GM18867 (cell line): ENCODE measurements around the gene PEX26.
"Not testable (repeated sequence)": the region's sequence is repeated elsewhere in the genome, so short reads cannot be mapped to it uniquely, and the experiment has no call there.

Experiments
- ATAC-seq: cut with Tn5 transposase; IDR thresholded peaks from one replicate; pipeline ENCODE4 v1.9.1; 2021; ENCODE audit warnings: mild to moderate bottlenecking, moderate library complexity; ENCODE audit not compliant: unreplicated experiment

PEX26 gene

DNA sequence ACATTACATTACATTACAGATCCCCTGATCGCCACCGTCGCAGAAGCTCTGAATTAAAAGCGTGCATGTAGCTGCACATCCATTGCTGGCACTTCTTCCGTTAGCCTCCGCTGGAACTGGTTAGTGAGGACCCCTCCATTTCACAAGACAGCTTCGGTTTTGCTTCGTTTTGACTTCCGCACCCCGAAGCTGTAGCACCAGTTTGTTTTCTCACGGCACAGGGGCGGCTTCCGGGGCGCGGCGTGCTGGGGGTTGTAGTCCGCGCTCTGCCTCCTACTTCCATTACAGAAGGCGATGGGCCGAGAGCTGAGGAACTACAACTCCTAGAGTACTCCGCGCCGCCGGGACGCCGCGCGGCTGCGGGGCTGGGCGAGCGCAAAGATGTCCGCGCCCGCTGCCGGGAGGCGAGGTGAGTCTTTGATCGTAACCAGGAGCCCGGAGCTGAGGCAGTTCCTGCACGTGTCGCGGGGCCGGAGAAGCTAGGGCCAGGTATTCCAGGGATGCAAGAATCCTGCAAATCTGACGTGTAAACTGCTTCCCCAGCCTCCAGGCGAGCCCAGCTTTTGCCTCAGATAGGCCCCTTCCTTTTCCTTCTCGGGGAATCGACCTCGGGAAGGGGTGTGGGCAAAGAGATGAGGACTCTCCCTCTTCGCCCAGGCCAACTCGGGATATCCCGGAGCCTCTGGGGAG lies at the start of gene PEX26:
TSS of gene PEX26 (plus strand) at position 352 of the 690 bp plus-strand sequence. CDS start 387 bp downstream, outside the sequence.
- peak; percentile 92 for ATAC-seq

DNA sequence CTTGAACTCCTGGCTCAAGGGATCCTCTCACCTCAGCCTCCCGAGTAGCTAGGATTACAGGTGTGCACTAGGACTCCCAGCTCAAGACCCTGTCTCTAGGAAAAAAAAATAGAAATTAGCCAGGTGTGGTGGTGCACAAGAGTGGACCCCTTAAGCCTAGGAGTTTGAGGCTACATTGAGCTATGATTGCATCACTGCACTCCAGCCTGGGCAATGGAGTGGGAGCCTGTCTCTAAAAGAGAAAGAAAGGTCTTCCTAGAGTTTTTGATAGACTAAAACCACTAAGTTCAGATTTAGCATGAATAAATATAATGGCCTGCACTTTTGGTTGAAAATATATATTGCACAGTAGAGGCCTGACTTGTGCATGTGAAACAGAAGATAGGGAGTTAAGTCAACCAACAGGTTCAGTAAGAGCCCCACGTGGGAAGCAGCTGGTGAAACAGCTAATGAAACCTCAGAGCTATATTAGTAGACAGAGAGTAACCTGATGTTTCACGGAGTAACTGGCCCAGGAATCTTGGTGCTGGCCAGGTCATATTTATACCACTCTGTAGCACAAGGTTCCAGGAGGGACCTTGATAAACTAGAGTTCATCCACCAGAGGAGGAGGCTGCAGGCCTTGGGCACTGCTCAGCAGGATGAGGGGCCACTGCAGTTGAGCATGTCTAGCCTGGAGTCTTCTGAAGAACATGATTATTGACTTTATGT lies 48.8 kb upstream of the PEX26 start:
- ATAC-seq: no peak

DNA sequence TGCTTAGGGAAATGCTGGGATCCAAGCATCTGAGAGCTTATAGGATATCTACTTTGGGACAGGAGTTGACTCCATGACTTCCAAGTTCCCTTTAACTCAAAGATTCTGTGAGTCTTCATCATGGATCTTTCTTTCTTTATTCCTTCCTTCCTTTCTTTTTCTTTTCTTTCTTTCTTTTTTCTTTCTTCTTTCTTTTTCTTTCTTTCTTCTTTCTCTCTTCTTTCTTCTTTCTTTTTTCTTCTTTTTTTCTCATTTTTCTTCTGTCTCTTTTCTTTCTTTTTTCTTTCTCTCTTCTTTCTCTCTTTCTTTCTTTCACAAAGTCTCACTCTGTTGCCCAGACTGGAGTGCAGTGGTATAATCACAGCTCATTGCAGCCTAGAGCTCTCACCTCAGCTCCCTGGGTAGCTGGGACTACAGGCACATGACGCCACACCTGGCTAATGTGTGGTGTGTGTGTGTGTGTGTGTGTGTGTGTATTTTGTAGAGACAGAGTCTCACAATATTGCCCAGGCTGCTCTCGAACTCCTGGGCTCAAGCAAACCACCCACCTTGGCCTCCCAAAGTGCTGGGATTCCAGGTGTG lies 48.0 kb upstream of the PEX26 start:
- ATAC-seq: no peak

DNA sequence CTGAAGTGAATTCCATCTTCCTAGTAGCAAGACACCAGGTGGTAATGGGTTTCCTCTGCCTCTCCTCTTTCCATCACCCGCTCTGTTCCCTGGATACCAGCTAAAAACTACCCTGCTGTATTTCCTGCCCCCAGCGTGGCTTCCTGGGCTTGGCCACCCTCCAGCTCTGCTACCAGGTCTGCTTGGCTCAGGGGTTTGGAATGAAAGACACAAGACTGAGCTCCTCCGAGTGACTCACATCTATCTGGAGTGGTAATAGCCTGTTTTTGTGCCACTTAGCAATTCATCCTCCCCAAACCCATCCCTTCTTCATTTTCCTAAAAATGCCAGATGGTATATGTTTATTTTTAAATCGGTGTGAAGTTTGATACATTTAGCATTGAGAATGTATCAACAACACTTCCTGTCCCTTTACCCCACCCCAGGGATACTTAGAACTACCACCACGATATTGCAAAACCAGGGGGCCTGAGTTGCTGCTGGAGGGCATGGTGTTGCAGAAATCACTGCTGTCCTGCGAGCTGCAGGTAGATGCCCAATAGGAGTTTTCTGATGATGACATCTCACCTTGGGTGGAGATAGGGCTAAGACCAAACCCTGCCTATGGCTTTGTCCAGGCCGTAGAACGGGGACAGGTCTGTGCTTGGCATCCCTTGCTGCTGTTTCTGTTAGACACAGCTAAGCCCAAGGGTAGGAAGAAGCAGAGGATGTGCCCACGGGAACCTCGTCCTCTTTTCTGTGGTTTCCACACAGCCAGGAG lies 45.9 kb upstream of the PEX26 start:
- ATAC-seq: no peak

DNA sequence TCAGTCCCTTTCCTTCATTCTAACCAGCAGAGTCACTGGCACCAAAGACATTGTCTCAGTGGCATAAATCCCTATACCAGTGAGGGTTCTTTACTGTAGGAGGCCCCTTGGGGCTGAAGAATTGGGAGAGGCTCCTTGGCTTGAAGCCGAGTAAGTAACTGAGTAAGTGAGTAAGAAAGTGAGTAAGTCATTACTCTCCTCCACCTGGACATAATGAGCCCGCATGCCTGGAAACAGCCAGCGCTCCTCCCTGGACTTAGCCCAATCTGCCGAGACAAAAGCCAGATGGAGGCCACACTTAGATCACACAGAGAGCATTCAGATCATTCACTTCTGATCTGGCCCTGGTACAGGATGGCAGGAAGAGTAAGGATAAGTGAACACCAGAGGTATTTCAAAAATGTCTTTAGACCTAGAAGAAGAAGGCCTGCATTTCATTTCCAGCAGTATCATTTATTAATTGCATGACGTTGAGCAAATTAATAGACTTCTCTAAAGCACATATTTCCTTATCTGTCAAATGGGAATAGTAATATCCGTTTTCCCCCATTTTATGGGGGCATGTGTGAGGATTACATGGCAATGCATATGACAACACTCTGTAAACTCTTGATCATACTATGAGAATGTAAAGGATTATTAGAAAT lies 45.2 kb upstream of the PEX26 start:
- ATAC-seq: no peak

DNA sequence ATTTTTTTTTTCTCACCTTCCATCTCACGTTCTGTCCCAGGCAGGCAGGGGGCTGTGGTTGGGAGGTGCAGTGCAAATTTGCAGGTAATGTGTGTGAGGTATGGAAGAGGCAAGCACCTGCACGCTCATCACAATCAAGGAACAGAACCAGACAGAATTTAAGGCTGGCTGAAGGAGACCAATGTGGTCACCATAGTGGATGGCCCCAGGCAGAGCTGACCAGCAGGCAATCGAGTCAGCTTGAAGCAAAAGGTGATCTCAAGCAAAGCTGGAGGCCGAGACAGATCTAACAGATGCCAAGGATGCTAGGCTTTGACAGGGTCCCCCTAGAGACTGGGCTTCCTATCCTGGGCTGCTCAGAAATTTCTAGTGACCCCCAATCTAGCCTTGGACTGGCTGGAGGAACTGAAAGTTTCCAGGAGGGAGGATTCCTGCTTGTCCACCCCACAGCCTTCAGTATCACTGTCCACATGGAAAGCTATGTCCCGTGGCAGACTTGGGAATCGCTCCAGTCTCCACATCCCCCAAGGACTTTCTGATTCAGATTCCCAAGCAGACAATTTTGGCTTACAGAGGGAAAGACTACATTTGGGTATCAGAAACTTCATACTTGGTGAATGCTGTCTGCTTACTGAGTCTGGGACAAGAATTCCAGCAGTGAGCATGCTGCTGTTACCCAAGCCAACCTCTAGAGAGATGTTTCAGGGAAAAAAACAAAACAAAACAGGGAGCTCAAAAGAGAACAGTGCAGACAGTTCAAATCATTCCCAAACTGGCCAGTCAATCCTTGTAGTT lies 44.4 kb upstream of the PEX26 start:
- no peak for ATAC-seq

DNA sequence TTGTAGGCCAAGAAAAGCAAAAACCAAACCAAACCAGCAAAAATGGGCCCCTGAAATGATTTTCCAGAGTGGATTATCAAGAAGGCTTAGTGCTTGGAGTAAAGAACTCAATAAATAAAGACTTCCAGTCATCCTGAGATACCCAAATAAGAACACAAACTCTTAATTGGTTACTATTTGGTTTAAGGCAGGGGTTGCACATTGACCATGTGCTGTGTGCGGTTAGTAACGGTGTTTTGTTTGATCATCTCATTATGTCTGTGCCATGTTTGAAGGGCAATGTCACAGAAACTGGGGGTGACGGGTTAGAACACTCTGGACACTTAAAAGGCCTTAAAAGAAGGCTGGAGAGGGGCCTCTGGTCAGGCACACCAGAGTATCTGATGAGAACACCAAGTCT lies 43.7 kb upstream of the PEX26 start:
- no peak for ATAC-seq

DNA sequence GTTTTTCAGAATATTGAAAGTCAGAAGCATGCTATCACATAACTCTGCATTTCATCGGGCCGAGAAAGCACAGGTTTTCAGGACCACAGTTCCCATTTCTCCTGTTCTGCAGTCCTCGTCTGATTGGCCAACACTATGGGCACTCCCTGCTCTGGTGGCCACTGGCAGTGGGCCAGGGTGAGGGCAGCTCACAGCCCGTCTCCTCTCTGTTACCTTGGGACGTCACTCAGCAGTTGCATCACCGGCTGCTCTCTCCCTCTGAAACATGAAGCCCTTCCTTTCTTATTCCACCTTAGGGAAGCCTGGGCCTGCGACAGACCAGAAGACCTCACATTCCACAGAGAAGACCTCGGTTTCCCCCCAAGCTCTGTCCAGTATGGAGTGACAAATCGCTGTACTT lies 42.0 kb upstream of the PEX26 start:
- no peak for ATAC-seq

DNA sequence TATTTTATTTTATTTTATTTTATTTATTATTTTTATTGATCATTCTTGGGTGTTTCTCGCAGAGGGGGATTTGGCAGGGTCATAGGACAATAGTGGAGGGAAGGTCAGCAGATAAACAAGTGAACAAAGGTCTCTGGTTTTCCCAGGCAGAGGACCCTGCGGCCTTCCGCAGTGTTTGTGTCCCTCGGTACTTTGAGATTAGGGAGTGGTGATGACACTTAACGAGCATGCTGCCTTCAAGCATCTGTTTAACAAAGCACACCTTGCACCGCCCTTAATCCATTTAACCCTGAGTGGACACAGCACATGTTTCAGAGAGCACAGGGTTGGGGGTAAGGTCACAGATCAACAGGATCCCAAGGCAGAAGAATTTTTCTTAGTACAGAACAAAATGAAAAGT lies 36.9 kb upstream of the PEX26 start:
- ATAC-seq: not testable (repeated sequence)

DNA sequence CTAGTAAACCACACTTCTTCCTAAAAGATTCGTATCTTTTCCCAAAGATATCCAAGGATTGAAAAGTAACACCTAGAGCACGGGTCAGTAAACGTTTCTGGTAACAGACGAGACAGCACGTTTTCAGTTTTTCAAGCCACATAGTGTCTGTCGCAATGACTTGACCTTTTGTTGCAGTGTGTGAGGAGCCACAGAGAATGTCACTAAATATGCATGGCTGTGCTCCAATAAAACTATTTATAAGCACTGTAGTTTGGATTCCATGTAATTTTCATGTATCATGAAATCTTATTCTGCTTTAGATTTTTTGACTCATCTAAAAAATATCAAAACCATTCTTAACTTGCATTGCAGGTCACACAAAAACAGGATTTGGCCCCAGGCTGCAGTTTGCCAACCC lies 35.1 kb upstream of the PEX26 start:
- ATAC-seq: no peak

DNA sequence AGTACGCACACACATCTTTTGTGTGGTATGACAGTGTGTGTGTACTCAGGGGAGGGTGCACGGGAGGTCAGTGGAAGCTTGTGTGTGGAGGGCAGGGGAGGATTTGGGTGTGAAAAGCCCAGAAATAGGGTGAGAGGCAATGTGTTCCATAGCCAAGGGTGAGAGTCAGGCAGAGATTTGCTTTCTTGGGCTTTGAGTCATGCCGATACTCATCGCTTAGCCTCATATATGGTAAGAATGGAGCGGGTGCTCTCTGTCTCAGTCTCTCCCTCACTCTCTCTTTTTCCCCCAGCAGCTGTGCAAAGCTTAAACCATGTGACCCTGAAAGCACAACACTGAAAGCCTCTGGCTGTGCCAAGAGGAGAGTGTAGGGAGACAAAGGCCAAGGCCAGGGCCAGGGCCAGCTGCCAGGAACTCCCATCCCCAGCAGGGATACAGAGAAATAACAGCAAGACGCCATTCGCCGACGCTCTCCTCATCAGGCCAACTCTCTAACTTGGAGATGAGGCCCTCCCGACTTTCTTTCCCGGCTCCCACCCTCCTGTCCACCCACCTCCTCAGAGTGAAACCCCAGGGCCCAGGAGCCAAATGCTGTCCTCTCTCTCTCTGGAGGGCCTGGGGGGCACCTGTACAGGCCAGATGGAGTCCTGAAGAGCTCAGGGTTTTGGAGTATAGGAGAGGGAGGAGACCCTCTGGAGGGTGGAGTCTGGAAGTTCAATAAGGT lies 33.1 kb upstream of the PEX26 start:
- ATAC-seq: no peak

DNA sequence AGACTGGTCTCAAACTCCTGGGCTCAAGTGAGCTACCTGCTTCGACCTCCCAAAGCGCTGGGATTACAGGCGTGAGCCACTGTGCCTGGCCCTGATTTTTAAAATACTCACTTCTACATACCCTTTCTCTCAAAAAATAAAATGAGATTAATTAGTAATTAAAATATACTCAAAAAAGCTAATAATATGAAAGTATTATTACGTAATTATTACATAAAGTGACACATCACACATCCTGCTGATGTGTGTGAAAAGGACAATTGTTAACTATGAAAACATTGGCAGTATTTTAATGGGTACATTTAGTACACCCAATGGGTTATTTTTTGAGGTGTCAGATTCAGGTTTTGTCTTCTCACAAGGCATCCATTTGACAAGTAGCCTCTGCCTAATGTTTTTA lies 32.0 kb upstream of the PEX26 start:
- no peak for ATAC-seq

DNA sequence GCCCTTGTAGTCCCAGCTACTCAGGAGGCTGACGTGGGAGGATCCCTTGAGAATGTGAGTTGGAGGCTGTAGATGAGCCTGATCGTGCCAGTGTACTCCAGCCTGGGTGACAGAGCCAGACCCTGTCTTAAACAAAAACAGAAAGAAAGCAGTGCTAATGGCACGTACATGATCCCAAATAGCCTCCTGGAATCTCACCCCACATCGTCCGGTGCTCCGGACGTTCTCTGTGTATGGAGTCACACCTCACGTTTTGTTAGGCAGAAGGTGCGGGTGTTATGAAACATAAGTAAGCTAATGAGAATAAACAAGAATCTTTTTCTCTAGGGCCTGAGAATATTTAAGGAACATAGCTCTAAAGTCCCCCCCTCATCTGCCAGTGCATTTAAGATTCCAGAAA lies 29.7 kb upstream of the PEX26 start:
- no peak for ATAC-seq

DNA sequence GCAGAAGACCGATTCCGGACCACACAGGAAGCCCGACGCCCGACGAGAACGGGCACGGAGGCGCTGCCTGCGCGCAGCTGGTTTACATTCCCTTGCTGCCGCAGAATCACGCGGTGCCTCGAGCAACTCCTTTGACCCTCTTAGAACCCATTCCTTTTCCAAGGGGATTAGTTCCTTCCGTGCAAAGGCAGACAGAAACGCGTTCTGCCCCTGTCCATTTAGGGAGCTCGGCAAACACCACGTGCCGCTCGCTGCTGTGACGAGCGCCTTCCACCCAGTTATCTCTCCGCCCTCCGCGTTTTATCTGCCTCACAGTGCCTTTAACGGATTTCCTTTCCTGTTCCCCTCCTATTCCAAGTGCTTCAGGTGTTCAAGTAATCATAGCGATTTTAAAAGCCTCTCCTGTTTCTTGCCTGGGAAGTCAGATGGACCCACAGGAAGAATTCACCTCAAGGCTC lies 29.3 kb upstream of the PEX26 start:
- no peak for ATAC-seq

DNA sequence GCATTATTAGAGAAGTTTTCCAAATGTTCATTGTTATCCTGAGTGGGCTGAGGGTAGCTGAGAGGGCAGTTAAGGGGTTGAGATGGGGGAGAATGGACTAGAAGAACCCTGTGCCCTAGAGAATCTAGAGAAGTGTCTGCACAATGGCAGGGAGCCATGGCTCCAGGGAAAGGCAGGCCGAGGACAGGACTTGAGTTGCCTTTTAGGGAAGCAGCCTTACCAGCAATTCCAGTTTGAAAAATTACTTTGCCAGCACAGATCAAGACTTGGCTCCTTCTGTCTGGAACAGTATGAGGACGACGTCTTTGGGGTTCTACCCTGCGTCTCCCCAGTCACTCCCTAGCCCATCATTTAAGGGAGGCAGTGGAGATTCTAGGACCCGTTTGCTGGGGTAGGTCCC lies 27.7 kb upstream of the PEX26 start:
- no peak for ATAC-seq

DNA sequence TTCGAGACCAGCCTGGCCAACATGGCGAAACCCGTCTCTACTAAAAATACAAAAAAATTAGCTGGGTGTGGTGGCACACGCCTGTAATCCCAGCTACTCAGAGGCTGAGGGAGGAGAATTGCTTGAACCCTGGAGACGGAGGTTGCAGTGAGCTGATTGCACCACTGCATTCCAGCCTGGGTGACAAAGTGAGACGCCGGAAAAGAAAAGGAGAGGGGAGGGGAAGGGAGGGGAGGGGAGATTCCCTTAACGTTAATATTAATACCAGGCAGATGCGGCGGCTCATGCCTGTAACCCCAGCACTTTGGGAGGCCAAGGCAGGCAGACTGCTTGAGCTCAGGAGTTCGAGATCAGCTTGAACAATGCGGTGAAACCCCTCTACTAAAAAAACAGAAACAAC lies 26.7 kb upstream of the PEX26 start:
- not testable (repeated sequence) for ATAC-seq

DNA sequence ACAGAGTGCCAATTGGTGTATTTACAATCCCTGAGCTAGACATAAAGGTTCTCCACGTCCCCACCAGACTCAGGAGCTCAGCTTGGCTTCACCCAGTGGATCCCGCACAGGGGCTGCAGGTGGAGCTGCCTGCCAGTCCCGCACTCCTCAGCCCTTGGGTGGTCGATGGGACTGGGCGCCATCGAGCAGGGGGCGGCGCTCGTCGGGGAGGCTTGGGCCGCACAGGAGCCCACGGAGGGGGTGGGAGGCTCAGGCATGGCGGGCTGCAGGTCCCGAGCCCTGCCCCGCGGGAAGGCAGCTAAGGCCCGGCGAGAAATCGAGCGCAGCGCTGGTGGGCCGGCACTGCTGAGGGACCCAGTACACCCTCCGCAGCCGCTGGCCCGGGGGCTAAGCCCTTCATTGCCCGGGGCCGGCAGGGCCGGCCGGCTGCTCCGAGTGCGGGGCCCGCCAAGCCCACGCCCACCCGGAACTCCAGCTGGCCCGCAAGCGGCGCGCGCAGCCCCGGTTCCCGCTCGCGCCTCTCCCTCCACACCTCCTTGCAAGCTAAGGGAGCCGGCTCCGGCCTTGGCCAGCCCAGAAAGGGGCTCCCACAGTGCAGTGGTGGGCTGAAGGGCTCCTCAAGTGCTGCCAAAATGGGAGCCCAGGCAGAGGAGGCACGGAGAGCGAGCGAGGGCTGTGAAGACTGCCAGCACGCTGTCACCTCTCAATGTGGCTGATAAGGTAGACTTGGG lies 24.4 kb upstream of the PEX26 start:
- ATAC-seq: not testable (repeated sequence)

DNA sequence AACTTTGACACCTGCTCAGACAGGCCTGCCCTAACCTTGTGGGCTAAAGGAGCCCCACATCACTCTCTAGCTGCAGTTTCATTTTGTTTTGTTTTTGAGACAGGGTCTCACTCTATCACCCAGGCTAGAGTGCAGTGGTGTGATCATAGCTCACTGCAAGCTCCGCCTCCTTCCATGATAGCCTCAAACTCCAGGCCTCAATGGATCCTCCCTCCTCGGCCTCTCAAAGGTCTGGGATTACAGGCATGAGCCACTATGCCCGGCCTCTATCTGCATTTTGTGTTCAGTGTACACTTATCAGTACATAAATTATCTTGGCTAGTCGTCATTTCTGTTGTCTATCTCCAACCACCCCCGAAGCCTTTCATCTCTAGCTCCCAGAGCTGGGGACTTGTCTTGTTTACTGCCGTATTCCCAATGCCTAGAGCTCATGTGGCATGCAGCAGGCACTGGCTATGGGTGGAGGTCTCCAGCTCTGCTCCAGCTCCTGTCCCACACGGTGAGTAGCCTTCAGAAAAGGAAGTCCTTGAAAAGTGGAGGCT lies 22.1 kb upstream of the PEX26 start:
- no peak for ATAC-seq
